C4-2B (cell line): ENCODE measurements around the gene MAMDC2.

Experiments used
- H3K27ac ChIP-seq: fragments of 450-650 bp; 2 replicates; pipeline ENCODE4 v1.5.1; 2017
- ZFX ChIP-seq: fragments of 450-650 bp; IDR thresholded peaks from 2 replicates; pipeline ENCODE4 v1.6.1; 2017
- TF ChIP-seq, protein P1 (sequence below): fragments of 450-650 bp; conservative IDR thresholded peaks from 2 replicates; pipeline ENCODE4 v1.5.1; 2017; ENCODE audit warnings: mild to moderate bottlenecking

Gene MAMDC2

GRCh38 chr9:70168521-70168920 is 124.9 kb downstream of the MAMDC2 start:
- H3K27ac ChIP-seq = no peak overlapping the region; the same call in 1 of the 2 replicates
- TF ChIP-seq, protein P1, sequence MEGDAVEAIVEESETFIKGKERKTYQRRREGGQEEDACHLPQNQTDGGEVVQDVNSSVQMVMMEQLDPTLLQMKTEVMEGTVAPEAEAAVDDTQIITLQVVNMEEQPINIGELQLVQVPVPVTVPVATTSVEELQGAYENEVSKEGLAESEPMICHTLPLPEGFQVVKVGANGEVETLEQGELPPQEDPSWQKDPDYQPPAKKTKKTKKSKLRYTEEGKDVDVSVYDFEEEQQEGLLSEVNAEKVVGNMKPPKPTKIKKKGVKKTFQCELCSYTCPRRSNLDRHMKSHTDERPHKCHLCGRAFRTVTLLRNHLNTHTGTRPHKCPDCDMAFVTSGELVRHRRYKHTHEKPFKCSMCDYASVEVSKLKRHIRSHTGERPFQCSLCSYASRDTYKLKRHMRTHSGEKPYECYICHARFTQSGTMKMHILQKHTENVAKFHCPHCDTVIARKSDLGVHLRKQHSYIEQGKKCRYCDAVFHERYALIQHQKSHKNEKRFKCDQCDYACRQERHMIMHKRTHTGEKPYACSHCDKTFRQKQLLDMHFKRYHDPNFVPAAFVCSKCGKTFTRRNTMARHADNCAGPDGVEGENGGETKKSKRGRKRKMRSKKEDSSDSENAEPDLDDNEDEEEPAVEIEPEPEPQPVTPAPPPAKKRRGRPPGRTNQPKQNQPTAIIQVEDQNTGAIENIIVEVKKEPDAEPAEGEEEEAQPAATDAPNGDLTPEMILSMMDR = no peak

- no peak overlapping the region for H3K27ac ChIP-seq
- TF ChIP-seq, protein P1 = no peak
Measured at GRCh38 chr9:70169222-70169621, 125.6 kb downstream of the MAMDC2 start.

- TF ChIP-seq, protein P1 = no peak
- no peak for TF ChIP-seq ZFX
Measured at GRCh38 chr9:70170151-70170790, 126.6 kb downstream of the MAMDC2 start.

DNA sequence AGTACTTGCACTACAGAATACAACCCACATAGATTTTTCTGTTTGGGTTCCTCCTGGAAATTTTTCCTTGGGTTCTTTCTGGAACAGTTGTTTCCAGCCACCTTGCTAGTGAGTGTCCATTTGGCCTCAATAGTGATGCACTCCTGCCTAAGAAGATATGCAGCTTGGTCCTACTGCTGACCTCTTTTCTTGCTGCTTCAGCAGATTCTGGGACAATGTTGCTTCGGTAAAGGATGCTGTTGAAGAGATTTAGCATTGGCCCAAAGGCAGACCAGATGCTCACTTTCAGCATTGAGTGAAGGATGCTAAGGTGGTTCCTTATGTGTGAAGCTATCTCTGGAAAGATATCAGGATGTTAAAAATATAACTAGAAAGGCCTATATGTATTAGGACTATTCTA is 128.9 kb downstream of the MAMDC2 start:
- no peak overlapping the region for H3K27ac ChIP-seq
- TF ChIP-seq ZFX = no peak
- TF ChIP-seq, protein P1 = no peak

More at GRCh38 chr9:70170151-70170790, 126.6 kb downstream of the MAMDC2 start:
- H3K27ac ChIP-seq = no peak overlapping the region

GRCh38 chr9:70177121-70177520 is 133.5 kb downstream of the MAMDC2 start:
- no peak overlapping the region for H3K27ac ChIP-seq
- TF ChIP-seq, protein P1 = no peak
- no peak for TF ChIP-seq ZFX

GRCh38 chr9:70192707-70193106 is 149.1 kb downstream of the MAMDC2 start:
- TF ChIP-seq, protein P1 = no peak
- no peak for TF ChIP-seq ZFX
- H3K27ac ChIP-seq = no peak overlapping the region

DNA sequence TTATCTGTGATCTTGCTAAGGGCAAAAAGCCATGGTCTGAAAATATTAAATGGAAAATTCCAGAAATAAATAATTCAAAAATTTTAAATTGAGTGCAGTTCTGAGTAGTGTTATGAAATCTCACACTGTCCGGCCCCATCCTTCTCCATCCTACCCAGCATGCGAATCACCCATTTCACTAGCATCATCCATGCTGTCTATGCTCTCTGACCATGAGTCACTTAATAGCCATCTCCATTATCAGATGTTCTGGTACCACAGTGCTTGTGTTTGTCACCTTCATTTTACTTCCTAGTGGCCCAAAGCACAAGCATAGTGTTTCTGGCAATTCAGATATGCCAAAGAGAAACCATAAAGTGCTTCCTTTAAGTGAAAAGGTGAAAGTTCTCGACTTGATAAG is 151.8 kb downstream of the MAMDC2 start:
- TF ChIP-seq ZFX = no peak
- TF ChIP-seq, protein P1 = no peak
- H3K27ac ChIP-seq = no peak overlapping the region
